C4-2B (cell line): ENCODE measurements around the gene TTC28.

Experiments used
- ZFX ChIP-seq: fragments of 450-650 bp; IDR thresholded peaks from 2 replicates; pipeline ENCODE4 v1.6.1; 2017
- TF ChIP-seq, protein P1 (sequence below): fragments of 450-650 bp; conservative IDR thresholded peaks from 2 replicates; pipeline ENCODE4 v1.5.1; 2017; ENCODE audit warnings: mild to moderate bottlenecking

DNA sequence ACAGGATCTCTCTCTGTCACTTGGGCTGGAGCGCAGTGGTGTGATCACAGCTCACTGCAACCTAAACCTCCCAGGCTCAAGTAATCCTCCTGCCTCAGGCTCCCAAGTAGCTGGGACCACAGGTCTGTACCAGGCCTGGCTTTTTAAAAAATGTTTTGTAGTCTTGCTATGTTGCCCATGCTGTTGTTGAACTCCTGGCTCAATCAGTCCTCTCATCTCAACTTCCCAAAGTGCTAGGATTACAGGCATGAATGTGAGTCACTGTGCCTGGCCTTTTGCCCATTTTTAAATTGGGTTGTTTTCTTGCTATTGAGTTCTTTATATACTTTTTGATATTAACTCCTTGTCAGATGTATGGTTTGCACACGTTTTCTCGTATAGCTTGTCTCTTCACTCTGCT is 727.5 kb downstream of the TTC28 start:
- TF ChIP-seq, protein P1, sequence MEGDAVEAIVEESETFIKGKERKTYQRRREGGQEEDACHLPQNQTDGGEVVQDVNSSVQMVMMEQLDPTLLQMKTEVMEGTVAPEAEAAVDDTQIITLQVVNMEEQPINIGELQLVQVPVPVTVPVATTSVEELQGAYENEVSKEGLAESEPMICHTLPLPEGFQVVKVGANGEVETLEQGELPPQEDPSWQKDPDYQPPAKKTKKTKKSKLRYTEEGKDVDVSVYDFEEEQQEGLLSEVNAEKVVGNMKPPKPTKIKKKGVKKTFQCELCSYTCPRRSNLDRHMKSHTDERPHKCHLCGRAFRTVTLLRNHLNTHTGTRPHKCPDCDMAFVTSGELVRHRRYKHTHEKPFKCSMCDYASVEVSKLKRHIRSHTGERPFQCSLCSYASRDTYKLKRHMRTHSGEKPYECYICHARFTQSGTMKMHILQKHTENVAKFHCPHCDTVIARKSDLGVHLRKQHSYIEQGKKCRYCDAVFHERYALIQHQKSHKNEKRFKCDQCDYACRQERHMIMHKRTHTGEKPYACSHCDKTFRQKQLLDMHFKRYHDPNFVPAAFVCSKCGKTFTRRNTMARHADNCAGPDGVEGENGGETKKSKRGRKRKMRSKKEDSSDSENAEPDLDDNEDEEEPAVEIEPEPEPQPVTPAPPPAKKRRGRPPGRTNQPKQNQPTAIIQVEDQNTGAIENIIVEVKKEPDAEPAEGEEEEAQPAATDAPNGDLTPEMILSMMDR: no peak
- no peak for TF ChIP-seq ZFX
